Measurements from ENCODE around the gene PHTF2.

The PHTF2 gene

DNA sequence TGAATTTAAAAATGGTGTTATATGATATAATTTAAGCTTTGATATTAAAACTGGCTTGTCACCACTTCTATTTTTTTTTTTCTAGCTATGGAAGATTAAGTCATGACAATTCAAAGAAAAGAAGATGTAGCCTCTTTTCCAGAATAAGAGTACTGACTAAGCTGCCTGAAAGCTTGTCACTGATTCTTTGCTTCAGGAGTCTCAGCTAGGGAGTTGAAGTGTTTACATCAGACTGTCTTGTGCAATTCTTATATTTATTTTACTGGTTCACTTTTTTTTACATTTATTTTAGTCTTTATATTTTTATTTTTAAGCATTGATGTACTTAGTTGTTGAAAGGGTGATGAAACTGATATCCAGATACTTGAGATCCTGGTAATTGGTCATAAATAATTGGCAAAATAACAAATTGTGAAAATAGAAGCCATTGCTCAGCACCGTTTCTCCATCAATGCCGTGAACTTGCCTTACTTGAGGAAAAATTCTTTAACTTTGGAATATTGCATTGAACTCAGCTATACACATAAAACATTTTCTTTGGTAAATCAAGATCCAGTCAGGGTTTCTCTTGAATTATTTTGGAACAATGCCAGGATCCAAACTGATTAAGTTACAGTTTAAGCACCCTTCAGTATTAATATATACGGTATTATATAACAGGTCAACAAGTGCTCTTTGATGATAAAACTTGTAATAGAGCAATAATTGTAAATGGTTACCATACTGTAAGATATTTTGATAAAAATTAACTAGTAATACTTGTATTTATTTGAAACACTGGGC is 156.4 kb downstream of the PHTF2 start:
- FAIRE-seq: no peak

DNA sequence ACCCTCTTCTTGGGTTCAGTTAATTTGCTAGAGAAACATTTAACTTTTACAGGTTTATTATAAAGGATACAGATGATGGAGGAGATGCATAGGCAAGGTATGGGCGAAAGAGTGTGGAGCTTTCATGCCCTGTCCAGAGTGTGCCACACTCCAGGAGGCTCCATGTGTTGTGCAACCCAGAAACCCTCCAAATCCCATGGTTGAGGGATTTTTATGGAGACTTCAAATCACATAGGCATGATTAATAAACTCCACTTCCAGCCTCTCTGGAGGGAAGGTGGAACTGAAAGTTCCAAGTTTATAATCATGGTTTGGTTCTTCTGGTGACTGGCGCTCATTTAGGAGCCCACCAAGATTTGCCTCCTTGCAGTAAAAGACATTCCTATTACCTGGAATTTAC is 159.9 kb downstream of the PHTF2 start:
- no peak for FAIRE-seq
- no peak for DNase-seq (ENCODE audit: insufficient read length)
- TF ChIP-seq POLR2AphosphoS5 (IDR thresholded peaks at IDR 0.05; ENCODE audit: low read depth, low read length) (no peak), TAF1 (IDR thresholded peaks at IDR 0.05; ENCODE audit: borderline replicate concordance, low read depth, low read length) (no peak), POLR2A (IDR thresholded peaks at IDR 0.05; ENCODE audit: low read depth, low read length) (no peak)

More for the DNA sequence above, 156.4 kb downstream of the PHTF2 start:
- DNase-seq (ENCODE audit: insufficient read length): no peak
- TF ChIP-seq TAF1 (IDR thresholded peaks at IDR 0.05; ENCODE audit: borderline replicate concordance, low read depth, low read length) (no peak), POLR2A (IDR thresholded peaks at IDR 0.05; ENCODE audit: low read depth, low read length) (no peak), POLR2AphosphoS5 (IDR thresholded peaks at IDR 0.05; ENCODE audit: low read depth, low read length) (no peak)

DNA sequence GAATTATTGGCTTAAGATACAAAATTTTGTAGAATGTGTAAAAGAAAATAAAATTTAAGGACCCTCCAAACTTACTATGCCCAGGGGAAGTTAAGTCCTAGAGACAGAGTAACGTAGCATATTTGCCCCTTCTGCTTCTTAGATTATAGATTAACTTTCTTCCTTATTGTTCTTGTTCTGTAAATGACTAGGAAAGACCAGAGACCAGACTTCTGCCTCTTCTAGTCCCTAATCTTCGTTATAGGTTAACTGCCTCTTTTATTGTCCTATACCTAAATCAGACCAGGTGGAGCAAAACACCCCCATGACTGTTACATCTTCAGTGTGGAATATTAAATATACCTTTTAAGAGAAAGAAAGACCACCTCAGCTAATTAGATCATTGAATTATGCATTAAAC is 160.5 kb downstream of the PHTF2 start:
- FAIRE-seq (no peak), DNase-seq (ENCODE audit: insufficient read length) (no peak)
- TF ChIP-seq POLR2AphosphoS5 (IDR thresholded peaks at IDR 0.05; ENCODE audit: low read depth, low read length) (no peak), TAF1 (IDR thresholded peaks at IDR 0.05; ENCODE audit: borderline replicate concordance, low read depth, low read length) (no peak), POLR2A (IDR thresholded peaks at IDR 0.05; ENCODE audit: low read depth, low read length) (no peak)

DNA sequence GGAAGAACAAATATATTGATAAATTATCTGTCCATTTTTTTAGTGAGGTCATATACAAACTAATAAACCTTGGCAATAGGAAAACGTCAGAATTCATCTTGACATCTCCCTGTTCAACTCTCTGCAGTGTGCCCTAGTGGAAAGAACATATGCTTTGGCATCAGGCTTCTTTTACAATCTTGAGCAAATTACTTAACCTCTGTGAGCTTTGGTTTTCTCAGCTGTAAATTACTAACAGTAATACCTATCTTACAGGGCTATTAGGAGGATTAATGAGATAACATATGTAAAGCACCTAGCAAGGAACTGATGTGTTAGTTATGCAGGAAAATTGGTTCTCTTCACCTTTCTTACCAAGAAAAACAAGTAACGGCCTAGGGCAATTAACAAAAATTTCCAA is 161.8 kb downstream of the PHTF2 start:
- no peak for DNase-seq (ENCODE audit: insufficient read length)
- no peak for FAIRE-seq
- TF ChIP-seq POLR2A (IDR thresholded peaks at IDR 0.05; ENCODE audit: low read depth, low read length) (no peak), POLR2AphosphoS5 (IDR thresholded peaks at IDR 0.05; ENCODE audit: low read depth, low read length) (no peak), TAF1 (IDR thresholded peaks at IDR 0.05; ENCODE audit: borderline replicate concordance, low read depth, low read length) (no peak)

DNA sequence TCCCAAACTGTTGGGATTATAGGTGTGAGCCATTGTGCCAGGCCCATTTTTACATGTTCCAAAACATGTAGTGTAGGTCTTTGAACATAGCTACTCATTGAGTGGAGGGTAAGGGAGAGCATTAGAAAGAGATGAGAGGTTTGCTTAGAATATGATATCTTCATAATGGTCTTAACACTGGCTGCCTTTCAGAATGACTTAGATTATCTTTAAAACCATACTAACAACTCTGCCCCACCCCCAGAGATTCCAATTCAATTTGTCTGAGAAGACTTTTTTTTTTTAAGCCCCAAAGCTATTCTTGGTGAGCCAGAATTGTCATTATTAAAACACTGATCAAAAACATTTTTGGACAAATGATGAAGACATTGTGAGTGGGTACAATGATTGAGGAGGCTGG is 168.9 kb downstream of the PHTF2 start:
- no peak for DNase-seq (ENCODE audit: insufficient read length)
- TF ChIP-seq POLR2AphosphoS5 (IDR thresholded peaks at IDR 0.05; ENCODE audit: low read depth, low read length) (no peak), TAF1 (IDR thresholded peaks at IDR 0.05; ENCODE audit: borderline replicate concordance, low read depth, low read length) (no peak), POLR2A (IDR thresholded peaks at IDR 0.05; ENCODE audit: low read depth, low read length) (no peak)
- no peak for FAIRE-seq

DNA sequence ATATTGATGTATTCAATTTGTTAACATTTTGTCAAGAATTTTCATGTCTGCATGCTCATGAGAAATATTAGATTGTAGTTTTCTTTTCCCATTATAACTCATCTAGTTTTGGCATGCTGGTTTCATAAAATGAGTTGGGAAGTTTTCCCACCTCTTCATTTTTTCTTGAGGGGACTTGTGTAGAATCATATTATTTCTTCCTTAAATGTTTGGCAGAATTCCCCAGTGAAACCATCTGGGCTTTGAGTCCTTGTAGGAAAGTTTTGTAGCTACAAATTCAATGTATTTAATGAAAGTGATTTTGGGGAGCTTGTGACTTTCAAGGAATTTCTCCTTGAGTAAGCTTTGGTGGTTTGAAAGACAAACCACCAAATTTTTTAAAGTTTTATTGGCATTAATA is 173.2 kb downstream of the PHTF2 start:
- TF ChIP-seq POLR2AphosphoS5 (IDR thresholded peaks at IDR 0.05; ENCODE audit: low read depth, low read length) (no peak), TAF1 (IDR thresholded peaks at IDR 0.05; ENCODE audit: borderline replicate concordance, low read depth, low read length) (no peak), POLR2A (IDR thresholded peaks at IDR 0.05; ENCODE audit: low read depth, low read length) (no peak)
- DNase-seq (ENCODE audit: insufficient read length): no peak
- no peak for FAIRE-seq

DNA sequence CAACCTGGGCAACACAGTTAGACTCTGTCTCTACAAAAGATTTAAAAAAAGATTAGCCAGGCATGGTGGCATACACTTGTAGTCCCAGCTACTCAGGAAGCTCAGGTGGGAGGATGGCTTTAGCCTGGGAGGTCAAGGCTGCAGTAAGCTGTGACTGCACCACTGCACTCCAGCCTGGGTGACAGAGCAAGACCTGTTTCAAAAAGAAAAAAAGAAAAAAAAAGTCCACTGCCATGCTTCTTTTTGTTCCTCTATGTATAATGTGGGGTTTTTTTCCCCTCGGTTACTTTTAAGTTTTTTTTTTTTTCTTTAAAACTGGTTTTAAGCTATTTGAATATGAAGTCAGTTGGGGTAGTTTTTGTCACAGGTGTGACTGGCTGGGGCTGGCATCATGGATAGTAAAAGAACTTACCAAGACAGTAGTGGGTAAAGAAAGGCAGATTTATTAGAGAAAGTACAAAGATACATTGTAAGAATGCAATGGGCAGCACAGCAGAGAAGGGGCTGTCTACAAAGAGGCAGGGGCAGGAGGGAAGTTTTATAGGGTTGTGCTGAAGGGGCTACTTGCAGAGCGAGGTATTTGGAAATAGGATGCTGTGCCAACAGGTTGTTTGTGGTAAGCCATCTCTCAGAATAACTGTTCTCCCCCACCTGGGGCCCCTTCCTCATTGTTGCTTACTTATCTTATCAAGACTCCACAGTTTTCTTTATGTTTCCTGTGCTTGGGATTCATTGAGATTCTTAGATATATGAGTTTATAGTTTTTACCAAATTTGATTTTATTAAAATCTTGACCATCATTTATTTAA is 177.3 kb downstream of the PHTF2 start:
- FAIRE-seq: no peak
- no peak for TF ChIP-seq TAF1 (IDR thresholded peaks at IDR 0.05; ENCODE audit: borderline replicate concordance, low read depth, low read length)
- TF ChIP-seq POLR2AphosphoS5 (IDR thresholded peaks at IDR 0.05; ENCODE audit: low read depth, low read length): no peak
- no peak for TF ChIP-seq POLR2A (IDR thresholded peaks at IDR 0.05; ENCODE audit: low read depth, low read length)
- no peak for DNase-seq (ENCODE audit: insufficient read length)

DNA sequence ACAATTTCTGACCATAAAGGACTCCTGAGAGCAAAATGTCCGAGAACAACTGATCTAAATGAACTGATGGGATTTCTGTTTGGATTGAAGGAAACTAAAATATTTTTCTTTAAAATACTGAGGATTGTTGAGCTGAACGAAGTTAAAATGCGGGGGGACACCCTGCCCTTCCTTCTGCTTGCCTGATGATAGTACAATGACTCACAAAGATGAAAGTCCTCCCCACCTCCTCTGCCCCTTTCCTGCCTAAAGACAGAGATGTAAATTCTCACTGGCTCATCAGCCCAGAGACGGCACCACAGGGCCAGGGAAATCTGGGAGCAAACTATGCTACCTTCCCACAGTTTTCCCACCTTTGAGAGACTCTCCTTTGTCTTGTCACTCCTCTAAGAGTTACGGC is 180.6 kb downstream of the PHTF2 start:
- FAIRE-seq: no peak
- no peak for DNase-seq (ENCODE audit: insufficient read length)
- no peak for TF ChIP-seq POLR2A (IDR thresholded peaks at IDR 0.05; ENCODE audit: low read depth, low read length)
- TF ChIP-seq POLR2AphosphoS5 (IDR thresholded peaks at IDR 0.05; ENCODE audit: low read depth, low read length): no peak
- TF ChIP-seq TAF1 (IDR thresholded peaks at IDR 0.05; ENCODE audit: borderline replicate concordance, low read depth, low read length): no peak

DNA sequence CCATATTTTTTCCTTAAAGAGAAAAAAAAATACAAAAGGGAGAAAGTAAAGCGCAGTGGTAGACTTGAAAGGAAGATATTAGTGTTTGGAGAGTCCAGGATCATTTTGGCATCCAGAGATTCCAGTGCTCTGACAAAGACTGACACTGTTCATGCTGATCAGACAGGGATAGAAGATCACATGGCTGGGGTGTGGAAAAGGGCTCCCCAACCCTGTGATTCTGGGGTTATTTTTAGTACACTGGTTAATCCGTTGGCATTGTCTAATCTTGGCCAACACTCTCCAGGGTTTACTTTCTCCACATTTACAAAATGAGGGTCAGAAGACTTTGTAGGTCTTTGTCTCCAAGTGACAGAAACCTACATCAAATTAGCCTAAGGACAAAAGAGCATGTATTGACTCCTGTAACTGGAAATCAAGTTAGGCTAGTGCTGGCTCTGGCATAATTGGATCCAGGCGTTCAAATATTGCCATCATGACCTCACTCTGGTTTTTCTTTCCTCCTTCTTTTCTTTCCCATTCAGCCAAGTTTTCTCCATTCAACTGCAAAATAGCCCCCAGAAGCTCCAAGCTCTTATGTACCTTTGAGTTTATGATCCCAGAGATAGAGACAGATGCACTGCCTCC is 181.6 kb downstream of the PHTF2 start:
- no peak for DNase-seq (ENCODE audit: insufficient read length)
- TF ChIP-seq TAF1 (IDR thresholded peaks at IDR 0.05; ENCODE audit: borderline replicate concordance, low read depth, low read length): no peak
- TF ChIP-seq POLR2A (IDR thresholded peaks at IDR 0.05; ENCODE audit: low read depth, low read length): no peak
- no peak for TF ChIP-seq POLR2AphosphoS5 (IDR thresholded peaks at IDR 0.05; ENCODE audit: low read depth, low read length)
- no peak for FAIRE-seq

DNA sequence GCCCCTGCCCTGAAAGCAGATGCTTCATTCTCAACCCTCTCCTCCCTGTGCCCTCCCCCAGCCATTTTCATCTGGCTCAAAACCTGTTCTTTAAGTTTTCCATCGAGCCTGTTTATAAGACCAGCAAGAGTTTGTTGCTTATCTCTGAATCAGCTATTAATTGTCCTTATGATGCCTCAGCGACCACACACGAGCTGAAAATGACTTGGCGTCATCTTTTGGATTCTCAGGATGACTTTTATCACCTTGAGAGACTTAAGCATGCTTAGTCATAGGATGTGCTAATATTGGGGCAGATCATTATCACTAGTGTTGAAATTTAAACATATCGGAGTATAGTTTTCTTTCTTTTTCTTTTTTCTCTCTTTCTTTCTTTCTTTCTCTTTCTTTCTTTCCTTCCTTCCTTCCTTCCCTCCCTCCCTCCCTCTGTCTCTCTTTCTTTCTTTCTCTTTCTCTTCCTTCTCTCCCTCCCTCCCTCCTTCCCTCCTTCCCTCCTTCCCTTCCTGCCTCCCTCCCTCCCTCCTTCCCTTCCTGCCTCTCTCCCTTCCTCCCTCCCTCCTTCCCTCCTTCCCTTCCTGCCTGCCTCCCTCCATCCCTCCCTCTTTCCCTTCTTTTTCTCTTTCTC is 184.5 kb downstream of the PHTF2 start:
- FAIRE-seq: peak; percentile 74
- no peak for DNase-seq (ENCODE audit: insufficient read length)

DNA sequence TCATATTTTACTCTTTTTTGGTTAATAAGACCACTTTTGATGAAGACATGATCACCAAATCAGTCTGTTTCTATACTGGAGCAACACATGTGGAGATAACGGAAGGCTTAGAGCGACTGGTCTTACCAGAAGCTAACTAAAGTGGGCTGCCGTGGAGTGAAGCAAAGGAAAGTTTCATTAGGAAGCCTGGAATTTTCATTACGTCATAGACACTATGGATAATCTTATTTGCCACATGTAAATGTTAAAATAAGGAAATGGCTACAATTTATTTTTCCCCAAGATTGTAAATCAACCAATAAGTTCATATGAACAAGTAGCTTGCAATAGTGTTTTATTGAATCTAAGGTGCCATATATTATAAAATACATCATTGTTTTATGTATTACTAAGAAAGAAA is 185.4 kb downstream of the PHTF2 start:
- no peak for DNase-seq (ENCODE audit: insufficient read length)
- TF ChIP-seq POLR2A (IDR thresholded peaks at IDR 0.05; ENCODE audit: low read depth, low read length) (no peak), TAF1 (IDR thresholded peaks at IDR 0.05; ENCODE audit: borderline replicate concordance, low read depth, low read length) (no peak), POLR2AphosphoS5 (IDR thresholded peaks at IDR 0.05; ENCODE audit: low read depth, low read length) (no peak)
- FAIRE-seq: no peak

More for the DNA sequence above, 184.5 kb downstream of the PHTF2 start:
- no peak for TF ChIP-seq POLR2AphosphoS5 (IDR thresholded peaks at IDR 0.05; ENCODE audit: low read depth, low read length)
- TF ChIP-seq TAF1 (IDR thresholded peaks at IDR 0.05; ENCODE audit: borderline replicate concordance, low read depth, low read length): no peak
- TF ChIP-seq POLR2A (IDR thresholded peaks at IDR 0.05; ENCODE audit: low read depth, low read length): no peak

Data from GM12892 (cell line).